Measurements from ENCODE around the gene CHI3L1. TPM values are rescaled to one million over a fixed set of nuclear protein-coding genes. Genes with fewer than 3 reads are reported as not detected.

CHI3L1 gene
- total RNA-seq, 4 donors from 2014 or later, result 80.5 to 188 (median 107) TPM

- no peak for TF ChIP-seq POLR2A (IDR thresholded peaks at IDR 0.05)
- TF ChIP-seq, protein P1, sequence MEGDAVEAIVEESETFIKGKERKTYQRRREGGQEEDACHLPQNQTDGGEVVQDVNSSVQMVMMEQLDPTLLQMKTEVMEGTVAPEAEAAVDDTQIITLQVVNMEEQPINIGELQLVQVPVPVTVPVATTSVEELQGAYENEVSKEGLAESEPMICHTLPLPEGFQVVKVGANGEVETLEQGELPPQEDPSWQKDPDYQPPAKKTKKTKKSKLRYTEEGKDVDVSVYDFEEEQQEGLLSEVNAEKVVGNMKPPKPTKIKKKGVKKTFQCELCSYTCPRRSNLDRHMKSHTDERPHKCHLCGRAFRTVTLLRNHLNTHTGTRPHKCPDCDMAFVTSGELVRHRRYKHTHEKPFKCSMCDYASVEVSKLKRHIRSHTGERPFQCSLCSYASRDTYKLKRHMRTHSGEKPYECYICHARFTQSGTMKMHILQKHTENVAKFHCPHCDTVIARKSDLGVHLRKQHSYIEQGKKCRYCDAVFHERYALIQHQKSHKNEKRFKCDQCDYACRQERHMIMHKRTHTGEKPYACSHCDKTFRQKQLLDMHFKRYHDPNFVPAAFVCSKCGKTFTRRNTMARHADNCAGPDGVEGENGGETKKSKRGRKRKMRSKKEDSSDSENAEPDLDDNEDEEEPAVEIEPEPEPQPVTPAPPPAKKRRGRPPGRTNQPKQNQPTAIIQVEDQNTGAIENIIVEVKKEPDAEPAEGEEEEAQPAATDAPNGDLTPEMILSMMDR (IDR thresholded peaks at IDR 0.05), result no peak
- intact Hi-C loops (cut with DNase I; ENCODE audit: low total_unique reads), result loop anchor here (1.0 kb wide), 1 partner anchor 41 kb away; no protein-coding TSS in a partner anchor
- no peak overlapping the region for H3K4me3 ChIP-seq (ENCODE audit: low read depth, poor library complexity, severe bottlenecking)
- 85 to 88% methylated on average over 9 of the region's 9 CpGs for WGBS, 2 donors
- no peak for DNase-seq (ENCODE audit: low spot score in 2 of 2)
Observed at GRCh38 chr1:203153051-203153988, 33.2 kb downstream of the CHI3L1 start.

- H3K4me3 ChIP-seq (ENCODE audit: low read depth, poor library complexity, severe bottlenecking), result no peak overlapping the region
- 62 to 71% methylated on average over 10 of the region's 10 CpGs for WGBS, 2 donors
- intact Hi-C loops (cut with DNase I; ENCODE audit: low total_unique reads), result loop anchor here (1.0 kb wide), 1 partner anchor 42 kb away; no protein-coding TSS in a partner anchor
- TF ChIP-seq, protein P1 (IDR thresholded peaks at IDR 0.05), result no peak
- TF ChIP-seq POLR2A (IDR thresholded peaks at IDR 0.05), result no peak
- DNase-seq (ENCODE audit: low spot score in 2 of 2), result no peak
Observed at GRCh38 chr1:203152158-203153034, 34.1 kb downstream of the CHI3L1 start.

GRCh38 chr1:203151362-203152157 lies 34.9 kb downstream of the CHI3L1 start:
- intact Hi-C loops (cut with DNase I; ENCODE audit: low total_unique reads), result no loop called here
- no peak for DNase-seq (ENCODE audit: low spot score in 2 of 2)
- no peak overlapping the region for H3K4me3 ChIP-seq (ENCODE audit: low read depth, poor library complexity, severe bottlenecking)
- 59 to 69% methylated on average over 9 of the region's 9 CpGs for WGBS, 2 donors
- TF ChIP-seq POLR2A (IDR thresholded peaks at IDR 0.05), result no peak

GRCh38 chr1:203150511-203151297 lies 35.8 kb downstream of the CHI3L1 start:
- 74 to 76% methylated on average over 9 of the region's 9 CpGs for WGBS, 2 donors
- TF ChIP-seq, protein P1 (IDR thresholded peaks at IDR 0.05), result no peak
- TF ChIP-seq POLR2A (IDR thresholded peaks at IDR 0.05), result no peak
- no peak overlapping the region for H3K4me3 ChIP-seq (ENCODE audit: low read depth, poor library complexity, severe bottlenecking)
- intact Hi-C loops (cut with DNase I; ENCODE audit: low total_unique reads), result no loop called here
- DNase-seq (ENCODE audit: low spot score in 2 of 2), result no peak

DNA sequence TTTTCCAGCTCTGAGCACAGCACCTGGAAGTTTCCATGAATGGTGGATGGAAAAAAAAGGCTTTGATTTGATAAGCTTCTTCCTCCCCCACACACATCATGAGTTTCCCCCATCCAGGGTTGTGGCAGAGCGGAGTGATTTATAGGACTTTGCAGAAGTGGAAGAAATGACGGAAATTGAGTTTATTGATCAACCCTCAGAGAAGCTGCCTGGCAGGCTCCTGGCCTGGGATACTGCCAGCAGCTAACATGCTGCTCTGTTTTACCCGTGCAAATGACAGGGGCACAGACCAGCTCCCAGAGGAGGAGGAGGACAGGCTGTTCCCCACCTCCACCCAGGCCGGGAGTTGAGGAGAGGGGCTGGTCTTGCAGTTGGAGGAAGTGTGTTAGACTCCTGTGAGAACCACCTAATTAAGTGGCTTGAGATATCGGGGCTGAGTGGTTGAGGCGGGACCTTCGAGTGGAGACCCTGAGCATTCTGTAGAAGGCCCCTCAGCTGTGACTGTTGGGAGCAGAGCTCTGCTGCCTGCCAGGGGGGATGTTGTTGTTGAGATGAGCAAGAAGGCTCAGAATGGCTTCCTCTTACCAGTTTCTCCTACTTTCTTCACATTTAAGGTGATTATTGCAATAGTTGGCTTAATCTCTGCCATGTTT lies 37.2 kb downstream of the CHI3L1 start:
- no peak for DNase-seq (ENCODE audit: low spot score in 2 of 2)
- WGBS, 2 donors, result 69 to 77% methylated on average over 7 of the region's 7 CpGs
- TF ChIP-seq POLR2A (IDR thresholded peaks at IDR 0.05), result no peak
- TF ChIP-seq, protein P1 (IDR thresholded peaks at IDR 0.05), result no peak
- intact Hi-C loops (cut with DNase I; ENCODE audit: low total_unique reads), result no loop called here
- H3K4me3 ChIP-seq (ENCODE audit: low read depth, poor library complexity, severe bottlenecking), result no peak overlapping the region
